Trophoblast cell (in vitro differentiated cells and primary cell): Measurements from ENCODE around the gene VWA5B1. TPM values are rescaled to one million over a fixed set of nuclear protein-coding genes. Genes with fewer than 3 reads are reported as not detected.
A peak's percentile ranks its signal among the peaks of the same experiment; 100 is the strongest.

ENCODE experiments used
- DNase-seq, 2 donors: peaks; one replicate each; pipeline ENCODE4 v3.0.0-alpha.2; 2016
- H2AFZ ChIP-seq: 2 replicates; pipeline ENCODE4 v1.6.1; 2013; ENCODE audit warnings: low read length, moderate library complexity, mild to moderate bottlenecking; ENCODE audit not compliant: insufficient read depth, poor library complexity
- H2AK5ac ChIP-seq: 2 replicates; pipeline ENCODE4 v1.6.1; 2013; ENCODE audit warnings: mild to moderate bottlenecking, low read length
- H2BK120ac ChIP-seq: 2 replicates; pipeline ENCODE4 v1.6.1; 2013; ENCODE audit warnings: low read length, mild to moderate bottlenecking, moderate library complexity; ENCODE audit not compliant: insufficient read depth, poor library complexity
- H2BK12ac ChIP-seq: 2 replicates; pipeline ENCODE4 v1.6.1; 2013; ENCODE audit warnings: mild to moderate bottlenecking, low read length, moderate library complexity
- H2BK5ac ChIP-seq: 2 replicates; pipeline ENCODE4 v1.6.1; 2013; ENCODE audit warnings: low read length, low read depth, moderate library complexity, mild to moderate bottlenecking; ENCODE audit not compliant: poor library complexity
- H3K14ac ChIP-seq: 2 replicates; pipeline ENCODE4 v1.6.1; 2013; ENCODE audit warnings: mild to moderate bottlenecking, low read length
- H3K18ac ChIP-seq: 2 replicates; pipeline ENCODE4 v1.6.1; 2013; ENCODE audit warnings: mild to moderate bottlenecking, low read length
- H3K23ac ChIP-seq: 2 replicates; pipeline ENCODE4 v1.6.1; 2013; ENCODE audit warnings: low read length
- H3K27ac ChIP-seq: 2 replicates; pipeline ENCODE4 v1.5.1; 2013; ENCODE audit warnings: low read depth, mild to moderate bottlenecking, inconsistent platforms, low read length, moderate library complexity
- H3K27me3 ChIP-seq: 2 replicates; pipeline ENCODE4 v1.6.1; 2013; ENCODE audit warnings: inconsistent platforms, mild to moderate bottlenecking, low read length, moderate library complexity; ENCODE audit not compliant: insufficient read depth
- H3K36me3 ChIP-seq, 2 experiments: 1 replicate in 1 of 2; 2 replicates in 1 of 2; pipeline ENCODE4 v1.6.1; 2013; ENCODE audit warnings: low read length in 2 of 2, mild to moderate bottlenecking in 2 of 2, moderate library complexity in 1 of 2; ENCODE audit not compliant: insufficient read depth in 2 of 2, control insufficient read depth in 1 of 2
- H3K4ac ChIP-seq: 2 replicates; pipeline ENCODE4 v1.6.1; 2013; ENCODE audit warnings: low read depth, mild to moderate bottlenecking, low read length, moderate library complexity
- H3K4me1 ChIP-seq, 2 experiments: 1 replicate in 1 of 2; 2 replicates in 1 of 2; pipeline ENCODE4 v1.6.1; 2013; ENCODE audit warnings: low read length in 2 of 2, mild to moderate bottlenecking in 2 of 2, moderate library complexity in 1 of 2; ENCODE audit not compliant: insufficient read depth in 2 of 2, control insufficient read depth in 1 of 2
- H3K4me2 ChIP-seq: 2 replicates; pipeline ENCODE4 v1.6.1; 2013; ENCODE audit warnings: inconsistent platforms, mild to moderate bottlenecking, low read length, moderate library complexity
- H3K4me3 ChIP-seq: 2 replicates; pipeline ENCODE4 v1.5.1; 2013; ENCODE audit warnings: mild to moderate bottlenecking, low read depth, low read length, inconsistent platforms
- H3K79me1 ChIP-seq: one replicate; pipeline ENCODE4 v1.6.1; 2013; ENCODE audit warnings: low read length
- H3K79me2 ChIP-seq: 2 replicates; pipeline ENCODE4 v1.6.1; 2013; ENCODE audit warnings: low read length, mild to moderate bottlenecking; ENCODE audit not compliant: control insufficient read depth, insufficient read depth, poor library complexity
- H3K9ac ChIP-seq: 2 replicates; pipeline ENCODE4 v1.6.1; 2013; ENCODE audit warnings: mild to moderate bottlenecking, low read length
- H3K9me3 ChIP-seq: 2 replicates; pipeline ENCODE4 v1.6.1; 2013; ENCODE audit warnings: low read depth, mild to moderate bottlenecking, control low read depth, inconsistent platforms, low read length; ENCODE audit not compliant: insufficient read depth
- H4K12ac ChIP-seq: 2 replicates; pipeline ENCODE4 v1.6.1; 2013; ENCODE audit warnings: low read depth, mild to moderate bottlenecking, low read length, moderate library complexity
- H4K8ac ChIP-seq: 2 replicates; pipeline ENCODE4 v1.6.1; 2013; ENCODE audit warnings: low read depth, mild to moderate bottlenecking, low read length, moderate library complexity
- H4K91ac ChIP-seq: one replicate; pipeline ENCODE4 v1.6.1; 2013; ENCODE audit warnings: low read depth, mild to moderate bottlenecking, low read length, moderate library complexity
- WGBS: extraction: QIAGEN DNeasy Blood & Tissue Kit; methylation state at CpG from one replicate; pipeline ENCODE4 v1.1.7; 2013; ENCODE audit warnings: missing lambda C conversion rate; ENCODE audit not compliant: insufficient read length, insufficient coverage; ENCODE audit errors: extremely low coverage; 5-methylcytosine and 5-hydroxymethylcytosine counted together
- polyA plus RNA-seq: library from polyadenylated mRNA; stranded (reverse); fragments of 200-250 nt; gene quantifications from 2 replicates; pipeline ENCODE4 v1.2.3, GENCODE V29; 2013

The VWA5B1 gene, protein sequence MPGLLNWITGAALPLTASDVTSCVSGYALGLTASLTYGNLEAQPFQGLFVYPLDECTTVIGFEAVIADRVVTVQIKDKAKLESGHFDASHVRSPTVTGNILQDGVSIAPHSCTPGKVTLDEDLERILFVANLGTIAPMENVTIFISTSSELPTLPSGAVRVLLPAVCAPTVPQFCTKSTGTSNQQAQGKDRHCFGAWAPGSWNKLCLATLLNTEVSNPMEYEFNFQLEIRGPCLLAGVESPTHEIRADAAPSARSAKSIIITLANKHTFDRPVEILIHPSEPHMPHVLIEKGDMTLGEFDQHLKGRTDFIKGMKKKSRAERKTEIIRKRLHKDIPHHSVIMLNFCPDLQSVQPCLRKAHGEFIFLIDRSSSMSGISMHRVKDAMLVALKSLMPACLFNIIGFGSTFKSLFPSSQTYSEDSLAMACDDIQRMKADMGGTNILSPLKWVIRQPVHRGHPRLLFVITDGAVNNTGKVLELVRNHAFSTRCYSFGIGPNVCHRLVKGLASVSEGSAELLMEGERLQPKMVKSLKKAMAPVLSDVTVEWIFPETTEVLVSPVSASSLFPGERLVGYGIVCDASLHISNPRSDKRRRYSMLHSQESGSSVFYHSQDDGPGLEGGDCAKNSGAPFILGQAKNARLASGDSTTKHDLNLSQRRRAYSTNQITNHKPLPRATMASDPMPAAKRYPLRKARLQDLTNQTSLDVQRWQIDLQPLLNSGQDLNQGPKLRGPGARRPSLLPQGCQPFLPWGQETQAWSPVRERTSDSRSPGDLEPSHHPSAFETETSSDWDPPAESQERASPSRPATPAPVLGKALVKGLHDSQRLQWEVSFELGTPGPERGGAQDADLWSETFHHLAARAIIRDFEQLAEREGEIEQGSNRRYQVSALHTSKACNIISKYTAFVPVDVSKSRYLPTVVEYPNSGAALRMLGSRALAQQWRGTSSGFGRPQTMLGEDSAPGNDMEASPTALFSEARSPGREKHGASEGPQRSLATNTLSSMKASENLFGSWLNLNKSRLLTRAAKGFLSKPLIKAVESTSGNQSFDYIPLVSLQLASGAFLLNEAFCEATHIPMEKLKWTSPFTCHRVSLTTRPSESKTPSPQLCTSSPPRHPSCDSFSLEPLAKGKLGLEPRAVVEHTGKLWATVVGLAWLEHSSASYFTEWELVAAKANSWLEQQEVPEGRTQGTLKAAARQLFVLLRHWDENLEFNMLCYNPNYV
- not detected in 2 replicates for polyA plus RNA-seq

DNA sequence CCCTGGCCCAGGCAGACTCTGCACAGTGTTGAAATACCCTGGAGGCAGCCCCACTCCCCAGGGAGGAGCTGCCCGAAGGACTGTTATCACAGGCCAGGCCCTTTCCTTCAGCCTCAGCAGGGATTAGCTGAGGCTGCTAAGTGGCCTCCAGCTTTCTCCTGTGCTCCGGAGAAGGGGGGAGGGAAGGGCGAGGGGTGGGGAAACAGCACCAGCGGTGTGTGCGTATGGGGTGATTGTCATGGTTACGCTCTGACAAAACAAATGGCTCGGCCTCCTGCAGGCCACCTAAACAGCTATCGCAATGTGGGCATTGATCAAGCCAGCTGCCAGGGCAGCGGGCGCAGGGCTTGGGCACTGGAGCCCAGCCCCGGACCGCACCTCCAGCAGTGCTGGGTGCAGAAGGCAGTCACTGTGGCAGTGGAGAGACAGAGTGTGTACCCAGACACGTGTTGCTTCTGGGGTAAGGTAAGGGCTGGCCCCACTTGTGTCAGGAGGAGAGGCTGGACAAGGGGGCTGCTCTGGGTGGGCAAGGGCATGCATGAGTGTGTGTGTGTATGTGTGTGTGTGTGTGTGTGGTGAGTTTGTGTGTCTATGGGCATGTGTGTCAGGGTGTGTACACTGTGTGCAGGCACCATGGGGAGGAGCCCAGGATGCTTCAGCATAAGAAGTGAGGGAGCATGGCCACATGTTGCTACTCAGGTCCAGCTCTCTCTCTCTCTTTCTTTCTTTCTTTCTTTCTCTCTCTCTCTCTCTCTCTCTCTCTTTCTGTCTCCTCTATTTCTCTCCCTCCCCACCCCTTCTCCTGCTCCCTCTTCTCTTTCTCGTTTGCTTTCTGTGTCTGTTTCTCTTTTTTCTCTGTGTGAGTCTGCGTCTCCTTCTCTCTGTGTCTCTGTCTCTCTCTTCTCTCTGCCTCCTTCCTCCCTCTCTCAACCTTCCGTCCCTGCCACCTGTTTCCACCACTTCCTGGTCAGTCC is at the start of gene VWA5B1:
VWA5B1 (plus strand) TSS at position 252 of the 974 bp plus-strand sequence. CDS start 19,727 bp downstream, outside the sequence.
- Histone ChIP-seq H3K79me1 (no peaks in the 10 kb centered on the region), H4K91ac (no peak within 1 kb of the TSS), H3K27me3 (peaks cover 4% of the 10 kb centered on the region), H4K12ac (no peak within 1 kb of the TSS), H3K9me3 (peaks cover 7% of the 10 kb centered on the region), H3K23ac (no peak within 1 kb of the TSS), H3K79me2 (no peaks in the 10 kb centered on the region), H3K4me1 (peaks cover 5 to 7% of the 10 kb centered on the region in 2 experiments), H3K4me2 (peak within 1 kb of the TSS; percentile 8), H4K8ac (no peak within 1 kb of the TSS), H3K9ac (no peak within 1 kb of the TSS), H2AK5ac (no peak within 1 kb of the TSS), H2BK5ac (no peak within 1 kb of the TSS), H3K27ac (no peak within 1 kb of the TSS), H2BK120ac (no peak within 1 kb of the TSS), H3K36me3 (no peaks in the 10 kb centered on the region), H3K4me3 (no peak within 1 kb of the TSS), H2AFZ (no peak within 1 kb of the TSS), H2BK12ac (no peak within 1 kb of the TSS), H3K18ac (no peak within 1 kb of the TSS), H3K4ac (no peak within 1 kb of the TSS), H3K14ac (no peak within 1 kb of the TSS)
- no CpG with 5 or more reads among the region's 16 CpGs for WGBS
- no peak for DNase-seq

DNA sequence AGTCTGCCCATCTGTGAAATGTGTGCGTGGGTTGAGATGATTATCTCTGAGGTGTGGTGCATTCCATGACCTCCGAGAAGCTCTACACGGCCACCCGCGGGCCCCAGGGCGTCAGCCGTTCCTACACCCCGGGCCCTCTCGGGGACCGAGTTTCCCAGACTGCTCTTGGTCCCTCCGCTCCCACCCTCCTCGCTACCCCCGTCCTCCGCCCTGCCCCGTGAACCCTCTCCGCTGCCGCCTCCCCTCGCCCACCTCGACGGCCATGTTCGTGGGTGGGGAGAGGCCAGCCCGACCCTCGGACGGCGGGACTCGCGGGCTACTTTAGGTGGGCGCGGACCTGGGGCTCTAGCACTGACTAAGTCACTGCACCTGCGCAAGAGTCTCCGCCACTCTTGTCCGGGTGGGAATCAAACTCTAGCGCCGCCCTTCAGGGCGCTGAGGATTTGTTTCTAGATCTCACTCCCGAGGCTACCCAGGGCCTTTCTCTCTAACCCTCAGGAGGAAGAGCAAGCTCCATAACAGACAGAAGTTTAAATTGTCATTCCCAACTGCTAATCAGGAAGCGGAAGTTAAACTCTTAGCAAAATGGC is 47.7 kb upstream of the VWA5B1 start:
- Histone ChIP-seq H3K4ac (no peak overlapping the region), H3K14ac (no peak overlapping the region), H4K8ac (no peak overlapping the region), H4K91ac (peak overlapping the region; percentile 11), H3K79me1 (peaks cover 3% of the 10 kb centered on the region), H3K18ac (no peak overlapping the region), H2BK5ac (no peak overlapping the region), H3K27ac (no peak overlapping the region), H3K4me1 (peaks cover 2 to 3% of the 10 kb centered on the region in 2 experiments), H3K79me2 (no peaks in the 10 kb centered on the region), H3K9me3 (peaks cover 3% of the 10 kb centered on the region), H3K9ac (no peak overlapping the region), H3K36me3 (no peaks in the 10 kb centered on the region), H2AFZ (no peak overlapping the region), H2AK5ac (peak overlapping the region; percentile 72), H3K4me3 (no peak overlapping the region), H3K27me3 (no peaks in the 10 kb centered on the region), H2BK120ac (no peak overlapping the region), H3K23ac (no peak overlapping the region), H3K4me2 (no peak overlapping the region), H2BK12ac (no peak overlapping the region), H4K12ac (no peak overlapping the region)
- DNase-seq = peak in 1 of 2 donors; percentile 18
- WGBS = no CpG with 5 or more reads among the region's 37 CpGs

DNA sequence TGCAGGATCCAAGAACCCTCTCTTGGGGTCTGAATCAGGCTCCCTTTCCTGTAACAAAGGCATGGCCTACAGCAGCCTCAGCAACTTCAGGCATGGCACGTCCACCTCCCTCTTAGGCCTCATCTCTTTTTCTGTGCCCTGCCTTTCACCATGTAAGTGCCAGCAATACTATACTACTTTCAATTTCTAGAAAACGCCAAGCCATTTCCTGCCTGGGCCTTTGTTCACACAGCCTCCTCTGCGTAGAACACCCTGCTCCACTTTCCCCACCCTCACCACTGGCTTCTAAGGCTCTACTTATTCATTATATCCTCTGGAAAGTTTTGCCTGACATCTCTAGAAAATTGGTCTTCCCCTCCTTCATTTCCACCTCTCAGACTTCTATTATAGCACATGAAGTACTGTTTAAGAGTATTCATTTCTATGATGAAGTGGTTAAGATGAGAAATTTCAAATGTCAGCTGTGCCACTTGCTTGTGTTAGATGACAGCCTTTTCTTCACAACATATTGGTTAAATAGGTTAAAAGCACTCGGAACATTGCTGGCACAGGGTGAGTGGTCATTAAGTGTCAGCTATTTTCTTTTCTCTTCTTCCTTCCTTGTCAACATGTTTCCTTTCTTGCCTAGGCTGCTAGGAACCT is 41.6 kb upstream of the VWA5B1 start:
- H3K79me2 ChIP-seq = no peaks in the 10 kb centered on the region
- H3K4me2 ChIP-seq = no peak overlapping the region
- no peak for DNase-seq
- H2BK120ac ChIP-seq = no peak overlapping the region
- no peak overlapping the region for H3K14ac ChIP-seq
- no peak overlapping the region for H3K4me3 ChIP-seq
- no peak overlapping the region for H4K12ac ChIP-seq
- no peaks in the 10 kb centered on the region for H3K79me1 ChIP-seq
- no peak overlapping the region for H3K18ac ChIP-seq
- H3K36me3 ChIP-seq = no peaks in the 10 kb centered on the region
- WGBS = no CpG with 5 or more reads among the region's 4 CpGs
- H3K27me3 ChIP-seq = no peaks in the 10 kb centered on the region
- H3K4me1 ChIP-seq = no peaks in the 10 kb centered on the region
- no peak overlapping the region for H3K4ac ChIP-seq
- H3K23ac ChIP-seq = no peak overlapping the region
- no peak overlapping the region for H4K91ac ChIP-seq
- H3K9me3 ChIP-seq = peaks cover 4% of the 10 kb centered on the region
- H2AFZ ChIP-seq = no peak overlapping the region
- no peak overlapping the region for H3K27ac ChIP-seq
- no peak overlapping the region for H2BK12ac ChIP-seq
- no peak overlapping the region for H2AK5ac ChIP-seq
- no peak overlapping the region for H3K9ac ChIP-seq
- no peak overlapping the region for H2BK5ac ChIP-seq
- H4K8ac ChIP-seq = no peak overlapping the region
